GM12874 (cell line): ENCODE measurements around the gene THSD7B.

Experiments used
- TF ChIP-seq, protein P1 (sequence below): IDR thresholded peaks from 2 replicates; pipeline ENCODE4 v1.5.1; 2011; ENCODE audit warnings: low read depth, mild to moderate bottlenecking, control low read depth, low read length, moderate library complexity; ENCODE audit not compliant: insufficient read depth

Gene THSD7B

DNA sequence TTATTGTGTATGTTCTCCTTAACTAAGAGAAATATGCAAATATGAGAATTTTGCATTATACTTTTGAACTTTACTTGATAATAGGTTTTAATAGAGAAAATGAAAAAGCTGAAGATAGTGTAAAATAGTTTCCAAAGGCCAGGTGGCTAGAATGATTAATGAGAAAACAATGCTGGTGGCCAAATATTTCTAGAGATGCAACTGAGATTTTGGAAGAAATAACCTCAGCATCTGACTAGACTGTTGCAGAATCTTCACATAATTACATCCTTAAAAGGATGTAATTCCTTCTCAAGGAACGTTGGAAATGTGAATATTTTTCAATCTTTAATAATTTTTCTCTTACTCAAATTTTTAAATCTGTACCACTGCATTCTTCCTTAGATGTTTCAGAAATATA, 434.4 kb downstream of the THSD7B start:
- TF ChIP-seq, protein P1, sequence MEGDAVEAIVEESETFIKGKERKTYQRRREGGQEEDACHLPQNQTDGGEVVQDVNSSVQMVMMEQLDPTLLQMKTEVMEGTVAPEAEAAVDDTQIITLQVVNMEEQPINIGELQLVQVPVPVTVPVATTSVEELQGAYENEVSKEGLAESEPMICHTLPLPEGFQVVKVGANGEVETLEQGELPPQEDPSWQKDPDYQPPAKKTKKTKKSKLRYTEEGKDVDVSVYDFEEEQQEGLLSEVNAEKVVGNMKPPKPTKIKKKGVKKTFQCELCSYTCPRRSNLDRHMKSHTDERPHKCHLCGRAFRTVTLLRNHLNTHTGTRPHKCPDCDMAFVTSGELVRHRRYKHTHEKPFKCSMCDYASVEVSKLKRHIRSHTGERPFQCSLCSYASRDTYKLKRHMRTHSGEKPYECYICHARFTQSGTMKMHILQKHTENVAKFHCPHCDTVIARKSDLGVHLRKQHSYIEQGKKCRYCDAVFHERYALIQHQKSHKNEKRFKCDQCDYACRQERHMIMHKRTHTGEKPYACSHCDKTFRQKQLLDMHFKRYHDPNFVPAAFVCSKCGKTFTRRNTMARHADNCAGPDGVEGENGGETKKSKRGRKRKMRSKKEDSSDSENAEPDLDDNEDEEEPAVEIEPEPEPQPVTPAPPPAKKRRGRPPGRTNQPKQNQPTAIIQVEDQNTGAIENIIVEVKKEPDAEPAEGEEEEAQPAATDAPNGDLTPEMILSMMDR: no peak

- TF ChIP-seq, protein P1: no peak
Measured at GRCh38 chr2:137202318-137202717, 437.0 kb downstream of the THSD7B start.

GRCh38 chr2:137205324-137205723, 440.0 kb downstream of the THSD7B start:
- TF ChIP-seq, protein P1: no peak

- TF ChIP-seq, protein P1: no peak
Measured at GRCh38 chr2:137206069-137206468, 440.7 kb downstream of the THSD7B start.

DNA sequence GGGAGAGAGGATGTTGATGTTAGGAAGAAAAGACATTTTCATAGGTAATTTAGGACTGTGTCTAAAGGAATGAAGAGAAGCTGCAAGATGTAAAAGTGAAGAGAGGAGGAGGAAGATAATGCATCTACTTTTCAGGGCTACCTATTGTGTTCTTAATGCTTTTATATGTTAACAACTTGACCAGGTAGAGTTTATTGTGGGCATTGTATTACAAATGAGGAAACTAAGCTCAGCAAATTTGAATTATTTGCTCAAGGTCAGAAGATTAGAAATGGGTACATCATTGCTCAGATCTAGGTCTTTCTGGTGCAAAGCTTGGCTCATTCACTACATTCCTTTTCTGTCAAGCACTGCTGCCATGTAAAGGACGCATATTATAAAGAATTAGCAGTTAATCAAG, 441.7 kb downstream of the THSD7B start:
- TF ChIP-seq, protein P1: no peak

DNA sequence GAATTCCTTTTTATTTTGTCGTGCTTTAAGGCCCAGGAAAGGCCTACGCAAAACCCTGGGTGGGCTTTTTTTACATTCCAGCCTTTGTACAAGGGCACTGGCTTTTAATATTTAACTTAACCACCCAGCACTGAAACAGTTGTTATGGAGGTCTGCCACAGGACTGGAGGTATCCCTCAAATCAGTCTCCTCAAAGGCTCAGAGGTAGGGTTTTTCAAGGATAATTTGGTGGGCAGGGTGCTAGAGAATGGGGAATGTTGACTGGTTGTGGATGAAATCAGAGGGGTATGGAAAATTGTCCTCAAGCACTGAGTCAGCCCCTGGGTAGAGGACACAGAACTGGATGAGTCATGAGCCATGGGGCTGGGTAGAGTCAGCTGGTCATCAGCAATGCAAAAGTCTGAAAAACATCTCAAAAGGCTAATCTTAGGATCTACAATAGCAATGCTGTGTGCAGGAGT, 443.1 kb downstream of the THSD7B start:
- TF ChIP-seq, protein P1: no peak

GRCh38 chr2:137210039-137210438, 444.7 kb downstream of the THSD7B start:
- TF ChIP-seq, protein P1: no peak
